ENCODE measurements around the gene ZBED5.
"Not testable (repeated sequence)": the region's sequence is repeated elsewhere in the genome, so short reads cannot be mapped to it uniquely, and the experiment has no call there.

Gene ZBED5

GRCh38 chr11:10847960-10848860 lies 9.6 kb downstream of the ZBED5 start:
- DNase-seq (ENCODE audit: low read depth, low spot score): no peak
- H3K4me3 ChIP-seq (ENCODE audit: low read length): no peak overlapping the region

GRCh38 chr11:10846660-10847059 lies 11.2 kb downstream of the ZBED5 start:
- DNase-seq (ENCODE audit: low read depth, low spot score): peak; percentile 41

GRCh38 chr11:10845589-10845988 lies 12.3 kb downstream of the ZBED5 start:
- no peak overlapping the region for H3K4me3 ChIP-seq (ENCODE audit: low read length)
- no peak for DNase-seq (ENCODE audit: low read depth, low spot score)

More at GRCh38 chr11:10846660-10847059, 11.2 kb downstream of the ZBED5 start:
- H3K4me3 ChIP-seq (ENCODE audit: low read length): no peak overlapping the region

GRCh38 chr11:10844796-10845195 lies 13.1 kb downstream of the ZBED5 start:
- DNase-seq (ENCODE audit: low read depth, low spot score): no peak
- no peak overlapping the region for H3K4me3 ChIP-seq (ENCODE audit: low read length)

- no peak for DNase-seq (ENCODE audit: low read depth, low spot score)
- H3K4me3 ChIP-seq (ENCODE audit: low read length): no peak overlapping the region
Measured at GRCh38 chr11:10844356-10844755, 13.5 kb downstream of the ZBED5 start.

- no peak for DNase-seq (ENCODE audit: low read depth, low spot score)
- no peak overlapping the region for H3K4me3 ChIP-seq (ENCODE audit: low read length)
Measured at GRCh38 chr11:10838881-10839280, 19.0 kb downstream of the ZBED5 start.

- DNase-seq (ENCODE audit: low read depth, low spot score): no peak
- H3K4me3 ChIP-seq (ENCODE audit: low read length): no peak overlapping the region
Measured at GRCh38 chr11:10838083-10838482, 19.8 kb downstream of the ZBED5 start.

GRCh38 chr11:10836884-10837283 lies 21.0 kb downstream of the ZBED5 start:
- not testable (repeated sequence) for H3K4me3 ChIP-seq (ENCODE audit: low read length); DNase-seq (ENCODE audit: low read depth, low spot score)

GRCh38 chr11:10829139-10829538 lies 28.7 kb downstream of the ZBED5 start:
- no peak overlapping the region for H3K4me3 ChIP-seq (ENCODE audit: low read length)
- DNase-seq (ENCODE audit: low read depth, low spot score): no peak

GRCh38 chr11:10828402-10828801 lies 29.5 kb downstream of the ZBED5 start:
- no peak for DNase-seq (ENCODE audit: low read depth, low spot score)
- H3K4me3 ChIP-seq (ENCODE audit: low read length): no peak overlapping the region

- no peak for DNase-seq (ENCODE audit: low read depth, low spot score)
- no peak overlapping the region for H3K4me3 ChIP-seq (ENCODE audit: low read length)
Measured at GRCh38 chr11:10824888-10825287, 33.0 kb downstream of the ZBED5 start.

GRCh38 chr11:10823152-10823579 lies 34.7 kb downstream of the ZBED5 start:
- H3K4me3 ChIP-seq (ENCODE audit: low read length): no peak overlapping the region
- no peak for DNase-seq (ENCODE audit: low read depth, low spot score)

- not testable (repeated sequence) for H3K4me3 ChIP-seq (ENCODE audit: low read length); DNase-seq (ENCODE audit: low read depth, low spot score)
Measured at GRCh38 chr11:10822491-10822890, 35.4 kb downstream of the ZBED5 start.

GRCh38 chr11:10818594-10818993 lies 39.3 kb downstream of the ZBED5 start:
- H3K4me3 ChIP-seq (ENCODE audit: low read length): no peak overlapping the region
- DNase-seq (ENCODE audit: low read depth, low spot score): no peak

- H3K4me3 ChIP-seq (ENCODE audit: low read length): no peak overlapping the region
- DNase-seq (ENCODE audit: low read depth, low spot score): no peak
Measured at GRCh38 chr11:10813945-10814344, 43.9 kb downstream of the ZBED5 start.

- no peak for DNase-seq (ENCODE audit: low read depth, low spot score)
- peak overlapping the region; percentile 67 for H3K4me3 ChIP-seq (ENCODE audit: low read length)
Measured at GRCh38 chr11:10809373-10810160, 48.3 kb downstream of the ZBED5 start.

GRCh38 chr11:10808553-10809372 lies 49.1 kb downstream of the ZBED5 start, which contains the start of gene EIF4G2:
EIF4G2 (minus strand) TSS chr11:10808926.
- peak; percentile 98 for DNase-seq (ENCODE audit: low read depth, low spot score)
- peak within 1 kb of the TSS; percentile 67 for H3K4me3 ChIP-seq (ENCODE audit: low read length)

GRCh38 chr11:10808235-10808552 lies 49.7 kb downstream of the ZBED5 start:
- no peak for DNase-seq (ENCODE audit: low read depth, low spot score)
- peak overlapping the region; percentile 67 for H3K4me3 ChIP-seq (ENCODE audit: low read length)

- DNase-seq (ENCODE audit: low read depth, low spot score): no peak
- H3K4me3 ChIP-seq (ENCODE audit: low read length): peak overlapping the region; percentile 67
Measured at GRCh38 chr11:10807493-10808234, 50.2 kb downstream of the ZBED5 start.

Measured in Jurkat, Clone E6-1 (cell line).